Kidney epithelial cell (primary cell): ENCODE measurements around the gene DNAJC27. TPM values are rescaled to one million over a fixed set of nuclear protein-coding genes. Genes with fewer than 3 reads are reported as not detected.

Source experiments
- DNase-seq: peaks from one replicate; pipeline ENCODE4 v3.0.0-alpha.2; 2010; ENCODE audit warnings: low read depth
- H3K27me3 ChIP-seq: 2 replicates; pipeline ENCODE4 v1.6.0; 2011; ENCODE audit warnings: low read length; ENCODE audit not compliant: control insufficient read depth, insufficient read depth
- H3K36me3 ChIP-seq: 2 replicates; pipeline ENCODE4 v1.5.1; 2011; ENCODE audit warnings: low read length; ENCODE audit not compliant: control insufficient read depth, insufficient read depth
- H3K4me3 ChIP-seq: 2 replicates; pipeline ENCODE4 v1.5.1; 2011; ENCODE audit warnings: low read depth, mild to moderate bottlenecking, control low read depth, low read length
- CTCF ChIP-seq: IDR thresholded peaks from 2 replicates; pipeline ENCODE4 v1.5.1; 2011; ENCODE audit warnings: mild to moderate bottlenecking, moderate library complexity, low read length, control low read depth, inconsistent platforms; ENCODE audit not compliant: insufficient read depth, poor library complexity, severe bottlenecking
- total RNA-seq: library from RNA; depleted of rRNA; stranded (reverse); fragments of >200 nt; gene quantifications from 2 replicates; pipeline ENCODE4 v1.2.3, GENCODE V29; 2015

The DNAJC27 gene
- total RNA-seq, 1 donor from 2014 or later, result 3.6 TPM

GRCh38 chr2:24961903-24962302 is 9.9 kb downstream of the DNAJC27 start:
- H3K36me3 ChIP-seq, result no peaks in the 10 kb centered on the region
- no peaks in the 10 kb centered on the region for H3K27me3 ChIP-seq
- DNase-seq, result no peak
- H3K4me3 ChIP-seq, result no peak overlapping the region
- TF ChIP-seq CTCF, result no peak

- TF ChIP-seq CTCF, result no peak
These were observed 12.0 kb downstream of the DNAJC27 start for GRCh38 chr2:24959761-24960160.

GRCh38 chr2:24958411-24958935 is 13.3 kb downstream of the DNAJC27 start:
- H3K36me3 ChIP-seq, result no peaks in the 10 kb centered on the region
- no peak for DNase-seq

More at GRCh38 chr2:24959761-24960160, 12.0 kb downstream of the DNAJC27 start:
- no peak overlapping the region for H3K4me3 ChIP-seq
- H3K27me3 ChIP-seq, result no peaks in the 10 kb centered on the region
- H3K36me3 ChIP-seq, result no peaks in the 10 kb centered on the region
- DNase-seq, result no peak

GRCh38 chr2:24957976-24958375 is 13.8 kb downstream of the DNAJC27 start:
- Histone ChIP-seq H3K4me3 (no peak overlapping the region), H3K36me3 (no peaks in the 10 kb centered on the region), H3K27me3 (no peaks in the 10 kb centered on the region)
- no peak for DNase-seq
- no peak for TF ChIP-seq CTCF

More at GRCh38 chr2:24958411-24958935, 13.3 kb downstream of the DNAJC27 start:
- Histone ChIP-seq H3K4me3 (no peak overlapping the region), H3K27me3 (no peaks in the 10 kb centered on the region)
- TF ChIP-seq CTCF, result no peak

GRCh38 chr2:24957221-24957620 is 14.5 kb downstream of the DNAJC27 start:
- H3K27me3 ChIP-seq, result no peaks in the 10 kb centered on the region
- TF ChIP-seq CTCF, result no peak
- no peak for DNase-seq
- no peak overlapping the region for H3K4me3 ChIP-seq
- H3K36me3 ChIP-seq, result no peaks in the 10 kb centered on the region

GRCh38 chr2:24955921-24956320 is 15.8 kb downstream of the DNAJC27 start:
- no peaks in the 10 kb centered on the region for H3K27me3 ChIP-seq
- no peak for TF ChIP-seq CTCF
- H3K36me3 ChIP-seq, result no peaks in the 10 kb centered on the region
- H3K4me3 ChIP-seq, result no peak overlapping the region
- no peak for DNase-seq
